HEK293T (cell line): ENCODE results near the gene FAM9C.

Experiments
- CTCF ChIA-PET: fragments of 350-600 bp; formaldehyde crosslinking; extraction: SDS; loops from one replicate; lab custom pipeline; 2021; ENCODE audit warnings: antibody characterized with exemption, inconsistent platforms; lab: Yijun Ruan, JAX
- POLR2A ChIA-PET: fragments of 350-600 bp; formaldehyde crosslinking; extraction: SDS; loops from one replicate; lab custom pipeline; 2020; ENCODE audit warnings: antibody characterized with exemption, inconsistent platforms; lab: Yijun Ruan, JAX
- DNase-seq: peaks from one replicate; pipeline ENCODE4 v3.0.0; 2012; ENCODE audit warnings: mixed read lengths; ENCODE audit errors: extremely low spot score
- ARNT ChIP-seq: fragments of 450-650 bp; IDR thresholded peaks from 2 replicates; pipeline ENCODE4 v1.6.1; 2017; ENCODE audit warnings: mild to moderate bottlenecking
- BHLHE40 ChIP-seq: fragments of 450-650 bp; IDR thresholded peaks from 2 replicates; pipeline ENCODE4 v1.6.1; 2016; ENCODE audit warnings: mild to moderate bottlenecking, moderate library complexity, borderline replicate concordance
- CTBP1 ChIP-seq: fragments of 450-650 bp; IDR thresholded peaks from 2 replicates; pipeline ENCODE4 v1.6.1; 2016; ENCODE audit warnings: borderline replicate concordance
- ELF4 ChIP-seq: fragments of 450-650 bp; IDR thresholded peaks from 2 replicates; pipeline ENCODE4 v1.6.1; 2017; ENCODE audit warnings: antibody characterized with exemption
- FOXA1 ChIP-seq: fragments of 450-650 bp; IDR thresholded peaks from 2 replicates; pipeline ENCODE4 v1.6.1; 2016; ENCODE audit warnings: mild to moderate bottlenecking
- FOXK2 ChIP-seq: fragments of 450-650 bp; IDR thresholded peaks from 2 replicates; pipeline ENCODE4 v1.6.1; 2016; ENCODE audit warnings: mild to moderate bottlenecking
- FOXM1 ChIP-seq: fragments of 450-650 bp; IDR thresholded peaks from 2 replicates; pipeline ENCODE4 v1.6.1; 2017; ENCODE audit warnings: mild to moderate bottlenecking, borderline replicate concordance
- HDGF ChIP-seq: fragments of 450-650 bp; IDR thresholded peaks from 2 replicates; pipeline ENCODE4 v1.6.1; 2017; ENCODE audit warnings: antibody characterized with exemption, borderline replicate concordance
- L3MBTL2 ChIP-seq: fragments of 450-650 bp; conservative IDR thresholded peaks from 2 replicates; pipeline ENCODE4 v1.6.1; 2016; ENCODE audit warnings: mild to moderate bottlenecking
- LEF1 ChIP-seq: fragments of 450-650 bp; IDR thresholded peaks from 2 replicates; pipeline ENCODE4 v1.6.1; 2017; ENCODE audit warnings: mild to moderate bottlenecking, borderline replicate concordance
- NFRKB ChIP-seq: fragments of 450-650 bp; IDR thresholded peaks from 2 replicates; pipeline ENCODE4 v1.6.1; 2016; ENCODE audit warnings: mild to moderate bottlenecking, moderate library complexity
- SP1 ChIP-seq: fragments of 450-650 bp; IDR thresholded peaks from 2 replicates; pipeline ENCODE4 v1.6.1; 2017
- SUZ12 ChIP-seq: fragments of 450-650 bp; IDR thresholded peaks from 2 replicates; pipeline ENCODE4 v1.6.1; 2016; ENCODE audit warnings: mild to moderate bottlenecking
- TARDBP ChIP-seq: fragments of 450-650 bp; IDR thresholded peaks from 2 replicates; pipeline ENCODE4 v1.6.1; 2016
- ZNF384 ChIP-seq: fragments of 450-650 bp; IDR thresholded peaks from 2 replicates; pipeline ENCODE4 v1.6.1; 2016
- TF ChIP-seq, protein P1 (sequence below): fragments of 450-650 bp; IDR thresholded peaks from 2 replicates; pipeline ENCODE4 v1.6.1; 2016

The FAM9C gene

DNA sequence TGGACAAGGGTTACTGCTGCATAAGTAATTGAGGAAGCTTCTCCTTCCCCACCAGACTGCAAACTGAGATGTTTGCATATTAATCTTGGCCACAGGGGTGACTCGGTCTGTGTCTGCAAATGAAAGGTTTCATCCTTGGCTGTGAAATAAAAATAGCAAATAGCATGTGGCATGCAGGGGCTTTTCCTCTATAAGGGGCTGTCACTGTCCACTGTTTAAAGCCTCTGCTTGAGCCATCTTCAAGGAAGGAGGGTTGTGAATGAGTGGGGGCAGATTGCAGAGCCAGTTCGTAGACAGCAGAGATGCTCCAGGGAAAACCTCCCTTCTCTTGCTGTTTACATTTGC, 36.3 kb downstream of the FAM9C start:
- TF ChIP-seq NFRKB = no peak
- TF ChIP-seq FOXM1 = no peak
- POLR2A ChIA-PET = no interaction called here
- CTCF ChIA-PET = no interaction called here
- no peak for DNase-seq

DNA sequence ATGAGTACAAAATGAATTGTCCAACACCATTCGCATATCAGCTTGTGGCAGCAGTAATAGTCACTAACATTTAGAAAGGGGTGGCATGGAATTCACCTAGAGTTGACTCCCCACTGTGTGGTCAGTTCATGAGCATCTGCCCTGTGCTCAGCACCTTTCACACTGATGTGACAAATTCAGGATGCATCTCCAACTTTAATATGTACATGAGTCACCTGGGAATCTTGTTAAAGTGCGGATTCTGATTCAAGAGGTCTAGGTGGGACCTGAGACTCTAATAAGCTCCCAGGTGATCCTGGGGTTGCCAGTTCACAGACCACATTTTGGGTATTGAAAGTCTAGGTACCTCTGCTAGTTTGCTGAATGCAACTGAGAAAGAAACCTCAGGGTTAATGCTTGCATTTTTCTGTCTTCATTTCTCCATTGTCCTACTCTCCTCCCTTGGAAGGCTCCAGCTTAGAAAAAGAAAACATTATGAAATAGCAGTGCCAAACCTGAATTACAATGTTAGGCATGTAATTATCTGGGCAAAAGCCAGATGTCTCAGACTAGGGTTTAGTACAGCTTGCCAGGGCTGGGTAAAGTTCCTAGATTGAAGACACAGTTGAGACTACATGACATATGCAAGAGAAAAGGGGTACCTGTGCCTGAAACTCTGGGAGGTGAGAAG, 36.8 kb downstream of the FAM9C start:
- CTCF ChIA-PET = no interaction called here
- TF ChIP-seq BHLHE40 (no peak), FOXK2 (no peak), SP1 (no peak), ZNF384 (no peak)
- no peak for DNase-seq
- POLR2A ChIA-PET = no interaction called here

DNA sequence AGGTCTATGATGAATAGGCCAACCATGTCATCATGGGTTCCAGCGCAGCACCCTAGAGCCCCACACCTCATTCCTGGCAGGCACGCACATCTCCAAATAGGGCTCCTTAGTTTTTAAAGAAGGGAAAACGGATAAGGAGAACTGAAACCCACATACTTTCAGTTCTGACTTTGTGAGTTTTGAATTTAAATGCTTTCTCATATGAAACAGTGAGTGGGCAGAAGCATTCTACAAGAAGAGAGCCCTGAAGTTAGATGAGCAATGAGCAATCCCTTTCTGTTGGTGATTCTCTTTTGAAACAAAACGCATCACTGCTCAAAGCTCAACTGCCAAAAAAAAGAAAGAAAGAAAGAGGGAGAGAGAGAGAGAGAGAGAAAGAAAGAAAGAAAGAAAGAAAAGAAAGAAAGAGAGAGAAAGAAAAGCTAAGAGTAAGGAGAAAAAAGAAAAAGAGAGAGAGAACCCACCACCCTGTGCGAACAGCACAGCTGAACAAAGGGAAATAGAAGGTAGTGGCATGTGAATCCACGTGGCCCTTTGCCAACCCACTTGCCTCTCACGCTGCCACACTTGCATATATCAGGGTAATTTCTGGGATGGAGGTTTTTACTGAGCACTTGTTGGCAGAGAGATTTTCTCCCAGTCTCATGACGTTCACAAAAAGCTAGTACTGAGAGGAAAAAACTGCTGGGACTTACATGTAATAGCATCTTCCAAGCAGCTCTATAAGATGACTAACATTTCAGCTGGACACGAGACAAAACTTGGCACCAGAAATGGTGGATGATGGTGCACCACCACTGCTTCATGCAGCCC, 38.6 kb downstream of the FAM9C start:
- no peak for DNase-seq
- CTCF ChIA-PET = no interaction called here
- TF ChIP-seq SUZ12 = no peak
- TF ChIP-seq FOXA1 = no peak
- no peak for TF ChIP-seq CTBP1
- no peak for TF ChIP-seq BHLHE40
- no peak for TF ChIP-seq L3MBTL2
- no peak for TF ChIP-seq TARDBP
- no peak for TF ChIP-seq NFRKB
- TF ChIP-seq, protein P1, sequence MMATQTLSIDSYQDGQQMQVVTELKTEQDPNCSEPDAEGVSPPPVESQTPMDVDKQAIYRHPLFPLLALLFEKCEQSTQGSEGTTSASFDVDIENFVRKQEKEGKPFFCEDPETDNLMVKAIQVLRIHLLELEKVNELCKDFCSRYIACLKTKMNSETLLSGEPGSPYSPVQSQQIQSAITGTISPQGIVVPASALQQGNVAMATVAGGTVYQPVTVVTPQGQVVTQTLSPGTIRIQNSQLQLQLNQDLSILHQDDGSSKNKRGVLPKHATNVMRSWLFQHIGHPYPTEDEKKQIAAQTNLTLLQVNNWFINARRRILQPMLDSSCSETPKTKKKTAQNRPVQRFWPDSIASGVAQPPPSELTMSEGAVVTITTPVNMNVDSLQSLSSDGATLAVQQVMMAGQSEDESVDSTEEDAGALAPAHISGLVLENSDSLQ = no peak
- no peak for TF ChIP-seq ELF4
- TF ChIP-seq ZNF384 = no peak
- POLR2A ChIA-PET = no interaction called here

DNA sequence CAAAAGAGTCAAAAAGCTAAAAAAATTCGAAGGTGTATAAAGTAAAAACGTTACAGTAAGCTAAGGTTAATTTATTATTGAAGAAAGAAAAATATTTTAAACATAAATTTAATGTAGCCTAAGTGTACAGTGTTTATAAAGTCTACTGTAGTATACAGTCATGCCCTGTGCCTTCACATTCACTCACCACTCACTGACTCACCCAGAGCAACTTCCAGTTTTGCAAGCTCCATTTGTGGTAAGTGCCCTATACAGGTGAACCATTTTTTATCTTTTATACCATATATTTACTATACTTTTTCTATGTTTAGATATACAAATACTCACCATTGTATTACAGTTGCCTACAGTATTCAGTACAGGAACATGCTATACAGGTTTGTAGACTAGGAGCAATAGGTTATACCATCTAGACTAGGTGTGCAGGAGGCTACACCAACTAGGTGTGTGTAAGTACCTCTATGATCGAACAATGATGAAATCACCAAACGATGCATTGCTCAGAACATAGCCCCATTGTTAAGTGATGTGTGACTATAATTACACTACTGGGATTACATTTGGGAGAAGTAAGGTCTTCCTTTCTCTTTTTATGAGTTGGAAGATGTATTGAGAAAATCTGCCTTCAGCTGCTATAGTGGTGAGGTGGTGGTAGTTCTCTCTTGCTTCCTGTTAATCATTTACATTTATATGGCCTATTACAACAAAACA, 42.3 kb downstream of the FAM9C start:
- TF ChIP-seq TARDBP (no peak), SUZ12 (no peak), SP1 (no peak), LEF1 (no peak), NFRKB (no peak), FOXK2 (no peak), BHLHE40 (no peak), FOXA1 (no peak), ELF4 (no peak), CTBP1 (no peak), L3MBTL2 (no peak), FOXM1 (no peak), HDGF (no peak), ARNT (no peak), ZNF384 (no peak)
- TF ChIP-seq, protein P1 = no peak
- no peak for DNase-seq
- POLR2A ChIA-PET = no interaction called here
- CTCF ChIA-PET = no interaction called here

DNA sequence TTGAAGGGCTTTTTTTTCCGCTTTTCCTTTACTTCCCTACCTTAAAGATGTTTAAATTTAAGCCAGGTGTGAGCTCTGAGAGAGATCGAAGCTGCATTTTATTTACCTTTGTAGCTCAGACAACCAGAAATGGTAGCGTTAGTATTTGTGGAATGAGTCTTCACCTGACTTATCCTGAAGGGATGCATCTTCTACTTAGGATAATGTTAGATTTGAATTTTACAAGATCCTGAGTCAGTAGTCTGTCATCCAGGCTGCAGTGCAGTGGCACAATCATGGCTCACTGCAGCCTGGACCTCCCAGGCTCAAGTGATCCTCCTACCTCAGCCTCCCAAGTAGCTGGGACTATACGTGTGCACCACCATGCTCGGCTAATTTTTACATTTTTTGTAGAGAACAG, 43.3 kb downstream of the FAM9C start:
- no peak for TF ChIP-seq FOXK2
- no peak for TF ChIP-seq ZNF384
- TF ChIP-seq FOXA1 = no peak
- no peak for TF ChIP-seq FOXM1
- TF ChIP-seq TARDBP = no peak
- TF ChIP-seq, protein P1 = no peak
- TF ChIP-seq SP1 = no peak
- no peak for TF ChIP-seq HDGF
- TF ChIP-seq BHLHE40 = no peak
- no peak for TF ChIP-seq NFRKB
- TF ChIP-seq ARNT = no peak
- TF ChIP-seq CTBP1 = no peak
- no peak for TF ChIP-seq L3MBTL2
- no peak for TF ChIP-seq SUZ12
- TF ChIP-seq LEF1 = no peak
- TF ChIP-seq ELF4 = no peak
- ChIA-PET POLR2A (no interaction called here), CTCF (no interaction called here)
- DNase-seq = no peak

GRCh38 chrX:13000301-13000811, 44.1 kb downstream of the FAM9C start:
- ChIA-PET POLR2A (no interaction called here), CTCF (no interaction called here)
- no peak for DNase-seq

More at GRCh38 chrX:13000301-13000811, 44.1 kb downstream of the FAM9C start:
- TF ChIP-seq LEF1 (no peak), CTBP1 (no peak), SP1 (no peak), L3MBTL2 (no peak), FOXM1 (no peak), HDGF (no peak), BHLHE40 (no peak), FOXK2 (no peak), ZNF384 (no peak), NFRKB (no peak), FOXA1 (no peak)
- TF ChIP-seq, protein P1 = no peak
